H1 (cell line): ENCODE measurements around the gene TEX14. TPM values are rescaled to one million over a fixed set of nuclear protein-coding genes. Genes with fewer than 3 reads are reported as not detected.

Experiments
- CTCF ChIA-PET: fragments of 300-600 bp; sonication (Branson Sonifier 250); formaldehyde crosslinking; loops from one replicate; lab custom pipeline; 2021; ENCODE audit not compliant: partially characterized antibody; lab: Charles Lee
- POLR2A ChIA-PET: fragments of 300-600 bp; sonication (Branson Sonifier 250); formaldehyde crosslinking; loops from one replicate; lab custom pipeline; 2021; ENCODE audit warnings: inconsistent platforms; ENCODE audit not compliant: partially characterized antibody; lab: Charles Lee
- DNase-seq, 2 experiments: peaks; one replicate each; pipeline versions ENCODE4 v3.0.0 to v3.0.0-alpha.2; 2010 to 2022; ENCODE audit warnings: low spot score in 2 of 2, low read depth in 1 of 2, mixed read lengths in 1 of 2
- FAIRE-seq: peaks from 2 replicates; lab custom pipeline; 2011; peaks lifted over from hg19 to GRCh38; lab: Jason Lieb, UNC
- H2AFZ ChIP-seq: 2 replicates; pipeline ENCODE4 v1.8.1; 2012; ENCODE audit warnings: low read length, inconsistent platforms
- H2AK5ac ChIP-seq: 2 replicates; pipeline ENCODE4 v1.6.1; 2013; ENCODE audit warnings: low read depth, low read length
- H2BK120ac ChIP-seq: replicated peaks from 2 replicates; pipeline ENCODE3; 2013; ENCODE audit warnings: low read depth, low read length, inconsistent platforms
- H2BK12ac ChIP-seq: 2 replicates; pipeline ENCODE4 v1.6.1; 2013; ENCODE audit warnings: low read depth, low read length
- H2BK15ac ChIP-seq: 2 replicates; pipeline ENCODE4 v1.6.1; 2013; ENCODE audit warnings: low read length
- H2BK20ac ChIP-seq: 2 replicates; pipeline ENCODE4 v1.6.1; 2013; ENCODE audit warnings: low read length
- H2BK5ac ChIP-seq: 2 replicates; pipeline ENCODE4 v1.6.1; 2013; ENCODE audit warnings: low read depth, low read length
- H3K14ac ChIP-seq: 2 replicates; pipeline ENCODE4 v1.6.1; 2013; ENCODE audit warnings: inconsistent platforms; ENCODE audit not compliant: insufficient read length
- H3K18ac ChIP-seq: 2 replicates; pipeline ENCODE4 v1.6.1; 2013; ENCODE audit warnings: low read length; ENCODE audit errors: extremely low read depth
- H3K23ac ChIP-seq: 2 replicates; pipeline ENCODE4 v1.6.1; 2013; ENCODE audit warnings: inconsistent platforms; ENCODE audit not compliant: insufficient read length
- H3K23me2 ChIP-seq: 2 replicates; pipeline ENCODE4 v1.6.1; 2013; ENCODE audit warnings: low read depth, low read length
- H3K27ac ChIP-seq: 2 replicates; pipeline ENCODE4 v1.6.1; 2011; ENCODE audit warnings: low read depth, low read length, inconsistent platforms
- H3K27me3 ChIP-seq, 4 experiments: replicated peaks in 1 of 4; 1 replicate in 1 of 4; 2 replicates in 3 of 4; pipeline versions ENCODE4 v1.6.1 to v1.8.1; 2011 to 2013; ENCODE audit warnings: low read length in 3 of 4, mild to moderate bottlenecking in 3 of 4, inconsistent platforms in 2 of 4, mixed read lengths in 2 of 4, moderate library complexity in 1 of 4; ENCODE audit not compliant: control insufficient read depth in 3 of 4, insufficient read depth in 3 of 4; ENCODE audit errors: extremely low read depth in 1 of 4
- H3K36me3 ChIP-seq, 4 experiments: 2 replicates each; pipeline versions ENCODE4 v1.6.1 to v1.8.1; 2011 to 2013; ENCODE audit warnings: mild to moderate bottlenecking in 4 of 4, low read length in 3 of 4, moderate library complexity in 2 of 4, control low read depth in 1 of 4, inconsistent platforms in 1 of 4; ENCODE audit not compliant: insufficient read depth in 4 of 4, control insufficient read depth in 2 of 4
- H3K4ac ChIP-seq: replicated peaks from 2 replicates; pipeline ENCODE3; 2013; ENCODE audit warnings: low read length, low read depth, mixed read lengths, inconsistent platforms; ENCODE audit not compliant: insufficient read length
- H3K4me1 ChIP-seq, 4 experiments: replicated peaks in 1 of 4; 1 replicate in 1 of 4; 2 replicates in 3 of 4; pipeline versions ENCODE4 v1.6.1 to v1.8.1; 2011 to 2013; ENCODE audit warnings: low read length in 3 of 4, inconsistent platforms in 2 of 4, mixed read lengths in 1 of 4; ENCODE audit not compliant: insufficient read depth in 4 of 4, control insufficient read depth in 3 of 4
- H3K4me2 ChIP-seq, 2 experiments: 2 replicates each; pipeline versions ENCODE4 v1.6.1 to v1.8.1; 2011 to 2013; ENCODE audit warnings: low read depth in 2 of 2, low read length in 2 of 2, control low read depth in 1 of 2, inconsistent platforms in 1 of 2, mild to moderate bottlenecking in 1 of 2; ENCODE audit not compliant: insufficient read depth in 1 of 2
- H3K4me3 ChIP-seq, 4 experiments: fragments of 200-600, 300-600 bp in 1 of 4; sonication (generic), shearing (Covaris generic), sonication (Bioruptor Twin) in 1 of 4; 2 replicates each; pipeline versions ENCODE4 v1.5.1 to v1.8.1; 2011 to 2016; ENCODE audit warnings: low read length in 4 of 4, low read depth in 3 of 4, control low read depth in 2 of 4, inconsistent platforms in 2 of 4, mild to moderate bottlenecking in 2 of 4, mixed read lengths in 1 of 4, moderate library complexity in 1 of 4; ENCODE audit not compliant: insufficient read depth in 2 of 4; ENCODE audit errors: extremely low read depth in 1 of 4
- H3K56ac ChIP-seq: replicated peaks from 2 replicates; pipeline ENCODE3; 2013; ENCODE audit warnings: low read depth, mild to moderate bottlenecking, mixed read lengths, low read length, inconsistent platforms; ENCODE audit not compliant: insufficient read length
- H3K79me1 ChIP-seq: 2 replicates; pipeline ENCODE4 v1.6.1; 2013; ENCODE audit warnings: low read depth, low read length, control low read depth
- H3K79me2 ChIP-seq, 2 experiments: 2 replicates each; pipeline versions ENCODE4 v1.6.1 to v1.8.1; 2012 to 2013; ENCODE audit warnings: low read length in 2 of 2, mild to moderate bottlenecking in 2 of 2, inconsistent platforms in 1 of 2; ENCODE audit not compliant: insufficient read depth in 2 of 2, control insufficient read depth in 1 of 2
- H3K9ac ChIP-seq, 4 experiments: replicated peaks in 1 of 4; 1 replicate in 1 of 4; 2 replicates in 3 of 4; pipeline versions ENCODE4 v1.6.1 to v1.8.1; 2011 to 2013; ENCODE audit warnings: low read depth in 3 of 4, low read length in 3 of 4, control low read depth in 2 of 4, mild to moderate bottlenecking in 2 of 4, moderate library complexity in 2 of 4, inconsistent platforms in 1 of 4; ENCODE audit errors: extremely low read depth in 1 of 4
- H3K9me3 ChIP-seq, 2 experiments: 2 replicates each; pipeline versions ENCODE4 v1.6.1 to v1.8.1; 2012 to 2013; ENCODE audit warnings: mild to moderate bottlenecking in 2 of 2, moderate library complexity in 2 of 2, control low read depth in 1 of 2, inconsistent platforms in 1 of 2, low read depth in 1 of 2, low read length in 1 of 2, mixed read lengths in 1 of 2; ENCODE audit not compliant: insufficient read depth in 2 of 2
- H4K20me1 ChIP-seq, 2 experiments: replicated peaks in 1 of 2; 2 replicates each; pipeline versions ENCODE3 to v1.8.1; 2011 to 2013; ENCODE audit warnings: inconsistent platforms in 2 of 2, low read length in 2 of 2, mild to moderate bottlenecking in 1 of 2; ENCODE audit not compliant: insufficient read depth in 2 of 2, control insufficient read depth in 1 of 2
- H4K5ac ChIP-seq: 2 replicates; pipeline ENCODE4 v1.6.1; 2013; ENCODE audit warnings: low read length, low read depth, mixed read lengths, inconsistent platforms; ENCODE audit not compliant: insufficient read length
- H4K8ac ChIP-seq: 2 replicates; pipeline ENCODE4 v1.8.0; 2013; ENCODE audit warnings: mild to moderate bottlenecking, moderate library complexity, low read length, inconsistent platforms; ENCODE audit not compliant: insufficient read depth; ENCODE audit errors: extremely low read depth
- H4K91ac ChIP-seq: replicated peaks from 2 replicates; pipeline ENCODE3; 2013; ENCODE audit warnings: low read length, mixed read lengths, inconsistent platforms; ENCODE audit not compliant: insufficient read length
- ATF2 ChIP-seq: IDR thresholded peaks from 2 replicates; pipeline ENCODE4 v1.6.1; 2012; ENCODE audit warnings: low read length, inconsistent platforms
- BCL11A ChIP-seq, 2 experiments: IDR thresholded peaks; one replicate each; pipeline ENCODE4 v1.6.1; 2011; ENCODE audit warnings: low read depth in 2 of 2, low read length in 2 of 2, mild to moderate bottlenecking in 2 of 2
- EGR1 ChIP-seq: IDR thresholded peaks from 2 replicates; pipeline ENCODE4 v1.6.1; 2011; ENCODE audit warnings: low read depth, low read length, borderline replicate concordance
- POLR2AphosphoS5 ChIP-seq: IDR thresholded peaks from 2 replicates; pipeline ENCODE4 v1.6.1; 2011; ENCODE audit warnings: low read depth, low read length
- POU5F1 ChIP-seq: IDR thresholded peaks from 2 replicates; pipeline ENCODE4 v1.6.1; 2011; ENCODE audit warnings: low read depth, mild to moderate bottlenecking, low read length, moderate library complexity
- RNF2 ChIP-seq: fragments of 200-900, 300-1000 bp; sonication (generic); IDR thresholded peaks from 2 replicates; pipeline ENCODE4 v1.7.1; 2016; ENCODE audit warnings: borderline replicate concordance, low read depth, mild to moderate bottlenecking, antibody characterized with exemption, low read length; ENCODE audit not compliant: poor library complexity, severe bottlenecking; ENCODE audit errors: missing control alignments
- SP2 ChIP-seq: IDR thresholded peaks from 2 replicates; pipeline ENCODE4 v1.6.1; 2012; ENCODE audit warnings: mild to moderate bottlenecking, low read length, inconsistent platforms
- SP4 ChIP-seq: IDR thresholded peaks from 2 replicates; pipeline ENCODE4 v1.6.1; 2012; ENCODE audit warnings: low read length, inconsistent platforms
- YY1 ChIP-seq: IDR thresholded peaks from 2 replicates; pipeline ENCODE4 v1.6.1; 2011; ENCODE audit warnings: low read depth, mild to moderate bottlenecking, low read length
- WGBS, 2 experiments: shearing (Covaris generic) in 1 of 2; methylation state at CpG; one replicate each; pipeline versions ENCODE4 v1.1.6 to v1.1.7; 2013 to 2015; ENCODE audit warnings: low lambda C conversion rate in 2 of 2, mixed read lengths in 2 of 2, inconsistent platforms in 1 of 2, low coverage in 1 of 2, missing lambda C conversion rate in 1 of 2; ENCODE audit not compliant: insufficient replicate concordance in 2 of 2, insufficient coverage in 1 of 2, insufficient read length in 1 of 2; ENCODE audit errors: extremely low coverage in 1 of 2, missing lambda C conversion rate in 1 of 2; 5-methylcytosine and 5-hydroxymethylcytosine counted together
- polyA plus RNA-seq, 7 experiments: library from polyadenylated mRNA; depleted of rRNA in 3 of 7; stranded (reverse) in 5 of 7; unstranded in 2 of 7; fragments of >200 nt in 5 of 7; fragments of 200-250 nt in 2 of 7; gene quantifications; 1 replicate in 5 of 7; 2 replicates in 1 of 7; 4 replicates in 1 of 7; pipeline versions ENCODE4 v1.2.1 to v1.2.3, GENCODE V29; 2011 to 2013; ENCODE audit warnings: missing spikeins in 2 of 7, mixed read lengths in 2 of 7
- total RNA-seq: library from RNA; stranded (reverse); fragmentation: NEBNext Ultra II Directional; extraction: Animal tissue kit (Norgen Biotek cat#: 25700); gene quantifications from 2 replicates; pipeline ENCODE4 v1.2.1, GENCODE V29; 2021

The TEX14 gene
- total and polyA plus RNA-seq, 2 of the 8 experiments (the other 6 are each of a cell fraction or from before 2014, with no cell fraction given): 0.83 to 2.5 TPM

GRCh38 chr17:58560511-58560910 lies 131.3 kb downstream of the TEX14 start:
- Histone ChIP-seq H3K56ac (no peak overlapping the region), H2BK120ac (no peak overlapping the region), H4K91ac (no peak overlapping the region), H2AFZ (no peak overlapping the region), H3K27me3 (no peaks in the 10 kb centered on the region), H3K23ac (no peak overlapping the region), H3K36me3 (no peaks in the 10 kb centered on the region), H2BK20ac (no peak overlapping the region), H2BK5ac (no peak overlapping the region), H3K4me1 (peaks cover 2 to 8% (median 5%) of the 10 kb centered on the region in 4 experiments; a peak in 6 of 7 replicates), H4K8ac (no peak overlapping the region), H3K23me2 (no peaks in the 10 kb centered on the region), H3K14ac (no peak overlapping the region), H3K79me2 (no peaks in the 10 kb centered on the region), H3K4ac (no peak overlapping the region), H3K4me3 (no peak overlapping the region), H3K9ac (no peak overlapping the region), H2BK15ac (no peak overlapping the region), H4K20me1 (no peaks in the 10 kb centered on the region), H2AK5ac (no peak overlapping the region), H3K27ac (no peak overlapping the region), H3K79me1 (no peaks in the 10 kb centered on the region), H2BK12ac (no peak overlapping the region), H3K9me3 (no peaks in the 10 kb centered on the region), H3K18ac (no peak overlapping the region), H3K4me2 (no peak overlapping the region), H4K5ac (no peak overlapping the region)
- CTCF ChIA-PET: interaction anchor here (0.5 to 1.4 kb wide), 4 partner anchors 18 to 178 kb away, joined by 3 to 5 read pairs (median 4); no protein-coding TSS in a partner anchor
- no peak for DNase-seq
- whole genome bisulfite sequencing, 2 experiments: 86% methylated on average over 1 of the region's 1 CpG; no CpG with 5 or more reads in 1 of the 2 experiments
- FAIRE-seq: no peak
- POLR2A ChIA-PET: interaction anchor here (1.0 kb wide), 1 partner anchor 13 kb away, joined by 3 read pairs; no protein-coding TSS in a partner anchor
- TF ChIP-seq ATF2 (no peak), SP2 (no peak), POLR2AphosphoS5 (no peak), SP4 (no peak), RNF2 (no peak), POU5F1 (no peak), BCL11A (IDR thresholded peaks at IDR 0.05; ENCODE audit: low read depth in 2 of 2, low read length in 2 of 2) (no peak), YY1 (no peak), EGR1 (no peak)
